NCI-H2196 treated with DMSO at 0.1 percent for 48 hours (cell line): ENCODE measurements around the gene NSD1.

Experiments
- DNase-seq: peaks from one replicate; lab custom pipeline; 2025; ENCODE audit not compliant: unreplicated experiment; lab: John Stamatoyannopoulos, UW

Gene NSD1

DNA sequence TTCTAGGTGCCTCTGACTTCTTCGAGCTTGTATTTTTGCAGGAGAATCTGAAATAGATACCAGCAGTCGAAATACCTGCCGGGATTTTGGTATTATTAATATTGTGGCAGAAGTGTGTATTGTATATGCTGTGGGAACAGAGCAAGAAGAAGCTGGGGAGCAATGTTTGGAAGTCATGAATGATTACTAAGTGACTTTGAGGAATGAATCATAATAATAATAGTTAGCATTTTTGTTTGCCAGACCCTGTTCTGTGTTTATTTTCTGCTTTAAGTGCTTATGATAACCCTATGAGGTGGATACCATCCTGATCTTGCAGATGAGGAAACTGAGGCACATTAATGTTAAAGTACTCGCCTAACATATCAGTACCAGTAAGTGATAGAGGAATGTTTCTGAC lies 137.5 kb downstream of the NSD1 start:
- no peak for DNase-seq

DNA sequence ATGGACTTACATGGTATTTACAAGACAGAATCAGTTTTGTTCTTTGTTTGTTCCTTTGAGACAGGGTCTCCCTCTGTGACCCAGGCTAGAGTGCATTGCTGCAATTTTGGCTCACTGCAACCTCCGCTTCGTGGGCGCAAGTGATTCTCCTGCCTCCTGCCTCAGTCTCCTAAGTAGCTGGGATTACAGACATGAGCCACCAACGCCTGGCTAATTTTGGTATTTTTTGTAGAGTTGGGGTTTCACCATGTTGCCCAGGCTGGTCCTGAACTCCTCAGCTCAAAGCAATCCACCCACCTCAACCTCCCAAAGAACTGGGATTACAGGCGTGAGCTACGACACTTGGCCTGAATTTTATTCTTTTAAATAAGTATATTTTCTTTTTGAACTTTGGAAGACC lies 142.3 kb downstream of the NSD1 start:
- no peak for DNase-seq

DNA sequence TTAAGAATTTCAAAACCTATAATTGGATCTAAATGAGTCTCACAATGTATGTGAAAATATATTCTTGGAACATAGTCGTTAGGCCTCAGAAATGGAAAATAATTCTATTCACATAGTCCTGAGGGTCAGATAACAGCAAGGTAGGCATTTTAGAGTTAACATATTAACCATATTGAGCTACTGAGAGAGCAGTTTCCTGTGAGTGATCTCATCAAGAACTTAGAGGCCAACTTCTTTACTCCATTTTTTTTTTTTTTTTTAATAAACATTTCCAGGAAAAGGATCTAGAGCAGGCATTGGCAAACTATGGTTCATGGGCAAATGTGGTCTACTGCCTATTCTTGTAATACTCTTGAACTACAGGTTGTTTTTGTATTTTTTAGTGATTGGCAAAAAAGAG lies 143.3 kb downstream of the NSD1 start:
- DNase-seq = no peak

DNA sequence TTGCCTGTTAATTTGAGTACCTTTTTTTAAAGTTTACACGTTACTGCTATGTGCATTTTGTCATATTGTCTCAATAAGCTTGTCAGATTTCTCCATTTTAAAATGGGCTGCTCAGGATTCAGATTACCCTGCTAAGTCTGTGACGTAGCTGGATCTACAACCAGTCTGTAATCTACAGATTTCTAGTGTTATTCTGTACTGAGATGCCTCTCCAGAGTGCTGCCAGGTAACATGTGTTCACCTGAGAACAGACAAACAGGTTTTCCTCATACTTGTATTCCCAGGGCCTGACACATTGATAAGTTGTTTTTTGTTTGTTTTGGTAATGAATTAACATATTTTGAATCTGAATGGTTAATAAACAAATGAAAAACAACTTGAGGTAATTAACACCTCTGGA lies 154.6 kb downstream of the NSD1 start:
- no peak for DNase-seq

DNA sequence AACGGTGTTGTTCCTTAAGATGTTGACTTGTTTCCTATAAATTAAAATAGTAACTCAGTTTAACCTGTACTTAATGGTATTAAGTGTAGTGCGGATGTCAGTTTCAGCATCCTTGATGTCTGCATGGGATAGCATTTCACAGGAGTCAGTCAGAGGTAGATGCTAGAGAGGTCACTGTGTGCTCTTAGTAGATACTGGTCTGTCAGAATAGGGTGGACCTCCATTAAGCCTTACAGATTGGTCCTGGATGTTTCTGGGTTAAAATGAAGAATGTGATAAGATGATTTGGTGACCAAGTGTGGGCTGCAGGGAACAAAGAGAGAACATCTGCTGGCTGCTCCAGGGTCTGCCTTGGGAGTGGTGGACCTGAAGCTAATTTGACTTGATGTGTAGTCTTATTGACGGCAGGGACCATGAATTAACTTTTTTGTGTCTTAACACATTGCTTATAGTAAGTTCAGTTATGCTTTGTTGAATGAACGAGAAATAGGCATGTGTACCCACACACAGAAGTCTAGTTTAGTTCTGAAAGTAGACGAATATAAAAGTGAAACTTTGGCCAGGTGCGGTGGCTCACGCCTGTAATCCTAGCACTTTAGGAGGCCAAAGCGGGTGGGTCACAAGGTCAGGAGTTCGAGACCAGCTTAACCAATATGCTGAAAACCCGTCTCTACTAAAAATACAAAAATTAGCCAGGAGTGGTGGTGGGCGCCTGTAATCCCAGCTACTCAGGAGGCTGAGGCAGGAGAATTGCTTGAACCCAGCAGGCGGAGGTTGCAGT lies 157.4 kb downstream of the NSD1 start:
- DNase-seq = no peak

DNA sequence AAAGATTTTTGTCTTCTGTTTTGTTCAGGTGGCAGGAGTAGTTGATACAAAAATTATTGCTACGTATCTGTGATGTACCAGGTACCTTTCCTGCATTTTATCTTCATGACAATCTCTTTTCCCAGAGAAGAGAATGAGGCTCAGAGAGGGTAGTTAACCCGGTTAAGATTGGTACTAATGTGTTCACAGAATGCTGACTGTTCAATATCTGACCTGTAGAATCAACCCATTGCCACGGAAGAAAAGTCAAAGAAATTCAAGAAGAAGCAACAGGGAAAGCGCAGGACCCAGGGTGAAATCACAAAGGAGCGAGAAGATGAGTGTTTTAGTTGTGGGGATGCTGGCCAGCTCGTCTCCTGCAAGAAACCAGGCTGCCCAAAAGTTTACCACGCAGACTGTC lies 158.2 kb downstream of the NSD1 start:
- DNase-seq = no peak

DNA sequence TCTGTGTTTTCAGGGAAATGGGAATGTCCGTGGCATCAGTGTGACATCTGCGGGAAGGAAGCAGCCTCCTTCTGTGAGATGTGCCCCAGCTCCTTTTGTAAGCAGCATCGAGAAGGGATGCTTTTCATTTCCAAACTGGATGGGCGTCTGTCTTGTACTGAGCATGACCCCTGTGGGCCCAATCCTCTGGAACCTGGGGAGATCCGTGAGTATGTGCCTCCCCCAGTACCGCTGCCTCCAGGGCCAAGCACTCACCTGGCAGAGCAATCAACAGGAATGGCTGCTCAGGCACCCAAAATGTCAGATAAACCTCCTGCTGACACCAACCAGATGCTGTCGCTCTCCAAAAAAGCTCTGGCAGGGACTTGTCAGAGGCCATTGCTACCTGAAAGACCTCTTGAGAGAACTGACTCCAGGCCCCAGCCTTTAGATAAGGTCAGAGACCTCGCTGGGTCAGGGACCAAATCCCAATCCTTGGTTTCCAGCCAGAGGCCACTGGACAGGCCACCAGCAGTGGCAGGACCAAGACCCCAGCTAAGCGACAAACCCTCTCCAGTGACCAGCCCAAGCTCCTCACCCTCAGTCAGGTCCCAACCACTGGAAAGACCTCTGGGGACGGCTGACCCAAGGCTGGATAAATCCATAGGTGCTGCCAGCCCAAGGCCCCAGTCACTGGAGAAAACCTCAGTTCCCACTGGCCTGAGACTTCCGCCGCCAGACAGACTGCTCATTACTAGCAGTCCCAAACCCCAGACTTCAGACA lies 160.4 kb downstream of the NSD1 start:
- no peak for DNase-seq

DNA sequence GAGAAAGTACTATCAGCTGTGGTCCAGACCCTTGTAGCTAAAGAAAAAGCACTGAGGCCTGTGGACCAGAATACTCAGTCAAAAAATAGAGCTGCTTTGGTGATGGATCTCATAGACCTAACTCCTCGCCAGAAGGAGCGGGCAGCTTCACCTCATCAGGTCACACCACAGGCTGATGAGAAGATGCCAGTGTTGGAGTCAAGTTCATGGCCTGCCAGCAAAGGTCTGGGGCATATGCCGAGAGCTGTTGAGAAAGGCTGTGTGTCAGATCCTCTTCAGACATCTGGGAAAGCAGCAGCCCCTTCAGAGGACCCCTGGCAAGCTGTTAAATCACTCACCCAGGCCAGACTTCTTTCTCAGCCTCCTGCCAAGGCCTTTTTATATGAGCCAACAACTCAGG lies 161.1 kb downstream of the NSD1 start:
- DNase-seq = no peak

DNA sequence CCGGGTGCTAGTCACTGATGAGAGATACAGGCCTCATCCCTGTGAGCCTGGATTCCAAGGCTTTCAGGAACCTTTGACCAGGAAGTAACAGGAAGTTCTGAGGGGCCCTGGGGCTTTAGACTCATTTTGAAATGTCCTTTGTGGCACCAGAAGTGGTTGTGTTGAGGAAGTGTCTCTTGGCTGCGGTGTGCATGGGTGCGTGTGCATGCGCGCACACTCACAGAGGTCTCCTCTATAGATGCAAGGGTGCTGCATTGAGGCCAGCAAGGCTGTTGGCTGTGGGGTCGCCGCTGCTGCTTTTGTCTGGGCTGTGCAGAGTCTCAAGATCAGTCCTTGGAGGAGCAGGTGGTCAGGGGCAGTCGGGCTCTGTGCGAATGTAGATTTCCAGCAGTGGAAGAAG lies 162.4 kb downstream of the NSD1 start:
- DNase-seq = no peak

DNA sequence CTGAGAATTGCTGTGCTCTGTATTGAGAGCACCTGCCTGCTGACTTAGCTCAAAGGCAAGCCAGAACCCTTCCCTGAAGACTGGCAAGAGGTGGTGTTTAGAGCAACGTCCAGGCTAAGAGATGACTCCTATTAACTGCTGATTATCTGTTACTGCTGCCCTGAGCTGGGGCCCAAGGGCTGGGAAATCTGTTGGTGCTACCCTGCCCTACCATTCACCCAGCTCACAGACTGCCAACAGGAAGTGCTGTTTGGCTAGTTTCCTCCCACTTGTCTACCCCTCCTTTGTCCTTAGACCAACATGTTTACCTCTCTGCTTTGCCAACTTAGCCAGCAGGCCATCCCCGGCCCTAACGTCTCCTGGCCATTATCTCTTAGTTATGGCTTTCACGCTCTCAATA lies 163.0 kb downstream of the NSD1 start:
- peak; percentile 31 for DNase-seq

DNA sequence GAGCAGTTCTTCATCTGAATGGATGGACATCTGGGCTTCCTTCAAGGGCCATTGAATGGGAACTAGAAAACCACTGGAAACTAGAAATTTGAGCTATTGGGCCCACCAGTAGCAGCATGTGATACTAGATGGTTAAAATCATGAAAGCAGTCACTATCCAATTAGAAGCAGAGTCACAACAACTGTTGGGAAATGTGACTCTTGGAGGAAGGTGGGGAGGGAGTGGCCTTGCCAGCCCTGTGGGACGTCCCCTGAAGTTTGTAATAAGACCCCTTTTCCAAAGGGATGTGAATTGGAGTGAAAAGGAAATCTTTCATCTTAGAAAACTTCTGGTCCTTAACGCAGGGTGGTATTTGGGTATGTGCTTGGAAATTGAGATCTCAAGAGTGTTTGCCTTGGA lies 164.3 kb downstream of the NSD1 start:
- no peak for DNase-seq

DNA sequence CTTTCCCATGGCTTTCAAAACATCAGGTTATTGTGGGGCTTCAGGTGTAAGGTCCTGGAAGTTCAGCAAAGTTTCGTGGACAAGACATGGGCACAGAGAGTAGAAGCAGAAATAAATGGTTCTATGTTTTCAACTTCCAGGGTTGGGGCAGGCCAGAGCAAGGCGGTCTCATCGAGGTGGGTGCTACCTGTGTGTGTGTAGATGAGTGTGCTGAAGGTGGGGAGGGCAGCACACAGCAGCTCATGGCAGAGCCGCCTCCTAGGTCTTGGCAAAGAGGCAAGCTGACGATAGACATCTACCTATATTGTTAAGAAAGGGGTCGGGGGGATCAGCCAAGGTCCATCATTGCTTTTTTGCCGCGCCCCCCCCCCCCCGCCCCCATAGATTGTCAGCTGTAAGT lies 166.1 kb downstream of the NSD1 start:
- DNase-seq = no peak

DNA sequence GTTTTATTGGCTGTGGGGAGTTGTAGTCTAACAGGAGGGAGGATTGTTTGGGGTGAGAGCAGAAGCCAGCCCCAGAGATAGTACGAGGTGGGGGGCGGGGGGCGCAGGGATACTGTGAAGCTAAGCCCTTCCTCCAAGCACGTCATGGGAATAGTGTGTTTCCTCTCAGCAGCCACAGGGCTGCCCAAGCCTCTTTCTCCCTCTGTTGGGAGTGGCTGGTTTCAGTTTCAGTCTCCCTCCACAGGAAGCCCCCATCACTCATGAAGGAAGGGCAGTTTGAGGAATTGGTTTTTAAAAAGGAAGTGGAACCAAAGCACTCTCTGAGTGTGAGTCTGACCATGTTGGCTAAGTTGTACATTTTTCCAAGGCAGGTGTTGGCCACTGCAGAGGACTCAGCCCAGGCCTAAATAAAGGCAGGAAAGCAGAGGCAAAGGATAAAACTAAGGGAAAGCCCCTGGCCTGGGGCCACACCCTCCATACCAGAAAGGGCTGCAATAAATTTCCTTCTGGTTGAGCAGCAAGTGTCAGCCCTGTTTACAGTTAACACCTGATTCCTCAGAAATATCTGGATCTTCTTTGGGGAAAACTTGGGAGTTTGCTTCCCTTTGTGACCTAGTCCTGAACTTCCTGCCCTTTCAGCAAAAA lies 166.8 kb downstream of the NSD1 start:
- DNase-seq = no peak

DNA sequence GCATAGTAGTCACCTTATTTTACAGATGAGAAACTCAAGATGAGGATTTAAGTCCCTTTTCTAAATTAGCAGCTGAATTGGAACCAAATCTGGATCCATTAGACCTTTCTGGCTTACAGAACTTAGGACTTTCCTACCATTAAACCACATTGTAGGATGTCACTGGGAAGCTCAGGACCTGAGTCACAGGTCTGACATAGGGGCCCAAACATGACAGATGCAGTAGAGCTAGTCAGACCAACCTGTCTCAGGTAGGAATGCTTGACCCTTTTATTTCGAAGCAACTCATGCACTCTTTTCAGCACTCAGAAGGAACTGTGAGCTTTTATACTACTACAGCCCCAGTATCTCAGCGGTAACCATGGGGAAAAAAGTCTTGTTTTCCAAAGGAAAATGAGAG lies 167.4 kb downstream of the NSD1 start:
- DNase-seq = no peak

DNA sequence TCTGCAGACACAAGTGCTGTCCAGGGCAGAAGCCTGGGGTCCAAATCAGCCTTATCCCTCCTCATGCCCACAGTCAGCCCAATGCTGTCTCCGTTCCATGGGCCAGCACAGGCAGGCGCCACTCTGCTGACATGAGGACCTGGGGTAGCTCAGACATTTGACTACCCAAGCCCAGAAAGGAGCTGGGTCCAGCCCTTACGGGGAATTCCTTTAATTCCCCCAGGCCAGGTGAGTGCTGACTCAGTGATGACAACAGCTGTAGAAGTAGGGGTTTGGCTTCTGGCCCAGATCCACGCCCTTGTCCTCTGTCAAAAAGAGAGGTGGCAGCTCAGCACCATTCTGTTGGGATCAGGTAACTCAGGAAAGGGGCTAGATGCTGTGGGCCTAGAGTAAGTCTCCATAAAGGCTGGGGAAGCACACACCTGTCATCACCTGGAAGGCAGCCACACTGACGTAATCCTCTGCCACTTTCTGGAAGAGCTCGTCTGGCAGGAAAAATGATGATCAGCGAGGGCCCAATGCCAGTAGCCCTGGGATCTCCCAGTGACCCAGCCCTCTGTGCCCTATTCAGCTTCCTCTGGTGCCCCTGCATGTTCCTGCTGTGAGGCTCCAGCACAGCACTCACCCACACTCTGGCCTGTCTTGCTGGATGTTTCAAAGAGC lies 168.1 kb downstream of the NSD1 start:
- DNase-seq = peak; percentile 93

DNA sequence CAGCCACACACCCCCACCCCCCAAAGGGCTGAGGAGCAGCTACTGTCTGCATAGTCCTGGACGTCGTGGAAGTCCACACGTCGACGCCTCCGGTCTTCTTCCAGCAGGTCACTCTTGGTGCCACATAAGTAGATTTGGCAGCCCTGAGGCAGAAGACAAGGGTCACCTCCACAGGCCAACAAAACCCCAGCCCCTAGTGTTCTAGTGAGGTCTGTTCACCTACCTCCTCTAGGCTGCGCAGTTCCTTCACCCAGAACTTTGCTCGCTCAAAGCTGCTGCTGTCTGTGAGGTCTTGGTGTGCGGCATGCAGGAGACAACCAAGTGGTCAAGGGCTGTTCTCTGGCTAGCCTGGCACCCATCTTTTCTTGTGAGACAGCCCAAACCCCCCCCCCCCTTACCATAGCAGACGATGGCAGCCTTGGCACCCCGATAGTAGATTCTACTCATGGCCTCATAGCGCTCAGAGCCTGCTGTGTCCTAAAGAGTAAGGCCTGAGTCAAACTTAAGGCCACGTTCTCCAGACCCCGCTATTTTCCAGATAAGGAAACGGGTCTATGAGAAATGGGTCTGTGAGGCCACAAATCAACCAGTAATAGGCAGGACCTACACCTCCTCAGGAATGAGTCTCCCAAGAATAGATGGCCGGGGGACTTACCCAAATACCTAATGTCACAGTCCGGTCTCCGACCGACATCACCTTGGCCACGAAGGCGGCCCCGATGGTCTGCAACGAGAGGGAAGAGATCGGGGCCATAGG lies 169.0 kb downstream of the NSD1 start:
- DNase-seq = no peak

DNA sequence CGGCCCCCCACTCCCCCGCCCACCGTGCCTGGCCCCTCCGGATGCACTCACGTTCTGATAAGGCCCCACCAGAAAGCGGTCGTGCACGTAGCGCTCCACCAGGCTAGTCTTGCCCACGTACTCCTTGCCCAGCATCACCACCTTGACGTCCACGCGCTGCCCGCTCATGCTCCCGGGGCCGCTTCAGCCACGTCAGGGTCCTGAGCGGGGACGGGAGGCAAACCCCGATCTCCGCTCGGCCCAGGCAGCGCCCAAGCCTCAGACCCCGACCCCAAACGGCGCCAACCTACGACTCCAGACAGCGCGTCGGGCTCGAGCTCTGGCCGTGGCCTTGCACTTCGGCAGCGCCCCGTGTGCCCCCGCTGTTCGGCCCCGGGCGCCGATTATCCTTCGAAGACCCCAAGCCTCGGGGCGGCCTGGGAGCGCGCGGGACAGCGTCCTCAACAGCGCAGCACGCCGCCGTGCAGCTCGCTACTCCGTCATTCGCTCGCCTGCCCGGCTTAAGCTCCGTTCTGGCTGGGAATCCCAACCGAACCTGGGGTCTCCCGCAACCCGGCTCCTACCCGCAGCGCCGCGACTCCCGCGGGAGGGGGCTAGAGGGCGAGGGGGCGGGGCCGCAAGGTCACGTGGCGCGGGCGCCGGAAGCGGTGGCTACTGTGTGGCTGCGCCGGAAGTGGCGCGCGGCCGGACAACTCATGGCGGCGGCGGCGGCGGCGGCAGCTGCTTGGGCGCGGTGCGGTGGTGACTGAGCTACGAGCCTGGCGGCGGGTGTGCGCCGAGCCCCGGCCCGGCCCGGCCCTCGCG lies 169.8 kb downstream of the NSD1 start, which contains the start of the genes PRELID1 and RAB24:
TSS of gene PRELID1 (plus strand) at position 679 of the 804 bp plus-strand sequence. CDS start 187 bp downstream, outside the sequence.
TSS of gene RAB24 (minus strand) at position 599 of the 804 bp plus-strand sequence. CDS start at position 168, 431 bp downstream.
- peak; percentile 47 for DNase-seq

DNA sequence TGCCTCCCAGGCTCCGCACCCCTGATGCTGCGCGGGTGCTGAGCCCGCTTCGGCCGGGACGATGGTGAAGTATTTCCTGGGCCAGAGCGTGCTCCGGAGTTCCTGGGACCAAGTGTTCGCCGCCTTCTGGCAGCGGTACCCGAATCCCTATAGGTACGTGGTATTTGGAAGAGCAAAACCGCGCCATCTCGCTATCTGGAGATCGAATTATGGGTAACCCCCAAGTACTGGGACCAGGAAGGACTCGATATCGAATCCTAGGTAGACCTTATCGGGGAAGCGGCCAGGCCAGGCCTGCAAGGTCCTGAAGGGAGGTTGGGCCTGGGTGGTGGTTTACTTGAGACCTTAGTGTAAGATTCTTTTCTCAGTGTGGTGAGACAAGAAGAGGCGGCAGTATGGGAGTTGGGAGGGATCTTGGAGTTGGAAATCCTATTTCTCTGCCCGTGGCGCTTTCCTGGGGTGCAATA lies 170.4 kb downstream of the NSD1 start:
- no peak for DNase-seq

DNA sequence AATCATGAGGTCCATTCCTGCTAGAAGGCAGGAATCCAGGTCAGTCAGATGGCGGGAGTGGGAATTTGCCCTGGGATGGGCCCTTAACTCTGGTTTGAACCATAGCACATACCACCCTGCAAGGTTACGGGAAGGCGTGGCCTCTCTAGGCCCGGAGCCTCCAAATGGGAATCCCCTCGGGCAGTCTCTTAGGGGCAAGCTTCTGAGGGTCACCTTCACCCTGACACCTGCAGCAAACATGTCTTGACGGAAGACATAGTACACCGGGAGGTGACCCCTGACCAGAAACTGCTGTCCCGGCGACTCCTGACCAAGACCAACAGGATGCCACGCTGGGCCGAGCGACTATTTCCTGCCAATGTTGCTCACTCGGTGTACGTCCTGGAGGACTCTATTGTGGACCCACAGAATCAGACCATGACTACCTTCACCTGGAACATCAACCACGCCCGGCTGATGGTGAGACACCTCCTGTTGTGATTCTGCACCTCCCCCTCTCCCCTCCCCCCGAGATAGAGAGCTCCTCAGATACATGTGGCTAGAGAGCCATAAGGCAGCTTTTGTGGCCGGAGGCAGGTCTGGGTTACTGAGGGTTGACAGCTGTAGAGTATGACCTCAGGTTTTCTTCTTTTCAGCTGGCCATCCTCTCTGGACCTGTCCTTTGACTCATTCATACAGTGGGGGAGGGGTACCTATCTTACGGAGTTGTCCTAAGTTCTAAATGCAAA lies 171.0 kb downstream of the NSD1 start:
- no peak for DNase-seq
